HG02885 (cell line): ENCODE measurements around the gene CNTF.
A peak's percentile ranks its signal among the peaks of the same experiment; 100 is the strongest.
"Not testable (repeated sequence)": the region's sequence is repeated elsewhere in the genome, so short reads cannot be mapped to it uniquely, and the experiment has no call there.

Source experiments
- ATAC-seq: cut with Tn5 transposase; IDR thresholded peaks from one replicate; pipeline ENCODE4 v1.9.1; 2021; ENCODE audit warnings: mild to moderate bottlenecking; ENCODE audit not compliant: unreplicated experiment, poor library complexity

The CNTF gene

GRCh38 chr11:58622344-58622743 lies at the start of gene CNTF:
Gene CNTF (plus strand): TSS chr11:58622665. CDS start chr11:58622753, 88 bp downstream.
- ATAC-seq, result no peak

- not testable (repeated sequence) for ATAC-seq
Observed at GRCh38 chr11:58572906-58573305, 49.6 kb upstream of the CNTF start.

- ATAC-seq, result peak; percentile 22
Observed at GRCh38 chr11:58573451-58574104, 48.9 kb upstream of the CNTF start.

- no peak for ATAC-seq
Observed at GRCh38 chr11:58574881-58575280, 47.6 kb upstream of the CNTF start.

GRCh38 chr11:58575377-58576020 lies 47.0 kb upstream of the CNTF start, which contains the start of gene LPXN:
Gene LPXN (minus strand): TSS chr11:58575856. CDS start chr11:58575772, 84 bp downstream.
- no peak for ATAC-seq

- ATAC-seq, result no peak
Observed at GRCh38 chr11:58576887-58577471, 45.5 kb upstream of the CNTF start.

- peak; percentile 54 for ATAC-seq
Observed at GRCh38 chr11:58577555-58578135, 44.8 kb upstream of the CNTF start.

- no peak for ATAC-seq
Observed at GRCh38 chr11:58578136-58578634, 44.3 kb upstream of the CNTF start.

GRCh38 chr11:58578635-58579191 lies 43.8 kb upstream of the CNTF start, which contains the start of gene ZFP91:
Gene ZFP91 (plus strand): TSS chr11:58579063. CDS start chr11:58579282, 219 bp downstream.
- ATAC-seq, result peak; percentile 40

- peak; percentile 43 for ATAC-seq
Observed at GRCh38 chr11:58579192-58580129, 43.0 kb upstream of the CNTF start.

- ATAC-seq, result no peak
Observed at GRCh38 chr11:58580311-58580710, 42.2 kb upstream of the CNTF start.

GRCh38 chr11:58582437-58582836 lies 40.0 kb upstream of the CNTF start:
- ATAC-seq, result no peak

- ATAC-seq, result no peak
Observed at GRCh38 chr11:58586998-58587397, 35.5 kb upstream of the CNTF start.

- no peak for ATAC-seq
Observed at GRCh38 chr11:58591659-58592058, 30.8 kb upstream of the CNTF start.

GRCh38 chr11:58592760-58593472 lies 29.5 kb upstream of the CNTF start:
- peak; percentile 60 for ATAC-seq

- no peak for ATAC-seq
Observed at GRCh38 chr11:58594826-58595225, 27.6 kb upstream of the CNTF start.

GRCh38 chr11:58596621-58597020 lies 25.8 kb upstream of the CNTF start:
- ATAC-seq, result no peak

GRCh38 chr11:58597486-58598144 lies 24.9 kb upstream of the CNTF start:
- no peak for ATAC-seq
